Duodenal mucosa (tissue), 2 donors: ENCODE measurements around the gene CCR9.

Source experiments
- H3K27ac ChIP-seq: one replicate; pipeline ENCODE4 v1.7.0; 2013; ENCODE audit warnings: low read depth, low read length
- H3K27me3 ChIP-seq, 2 donors: one replicate each; pipeline ENCODE4 v1.7.0; 2013; ENCODE audit warnings: low read length in 2 of 2, control low read depth in 1 of 2; ENCODE audit not compliant: insufficient read depth in 2 of 2, control insufficient read depth in 1 of 2
- H3K36me3 ChIP-seq, 2 donors: one replicate each; pipeline ENCODE4 v1.7.0; 2013; ENCODE audit warnings: low read length in 2 of 2, control low read depth in 1 of 2; ENCODE audit not compliant: insufficient read depth in 2 of 2, control insufficient read depth in 1 of 2
- H3K4me1 ChIP-seq, 2 donors: one replicate each; pipeline ENCODE4 v1.7.0; 2013; ENCODE audit warnings: low read length in 2 of 2, control low read depth in 1 of 2; ENCODE audit not compliant: insufficient read depth in 2 of 2, control insufficient read depth in 1 of 2
- H3K4me3 ChIP-seq, 2 donors: one replicate each; pipeline ENCODE4 v1.7.0; 2013; ENCODE audit warnings: low read length in 2 of 2, low read depth in 1 of 2
- H3K9ac ChIP-seq, 2 donors: one replicate each; pipeline ENCODE4 v1.7.0; 2013; ENCODE audit warnings: low read length in 2 of 2, low read depth in 1 of 2
- H3K9me3 ChIP-seq, 2 donors: one replicate each; pipeline ENCODE4 v1.7.0; 2013; ENCODE audit warnings: low read length in 2 of 2, control low read depth in 1 of 2; ENCODE audit not compliant: control insufficient read depth in 1 of 2

Gene CCR9

GRCh38 chr3:45942051-45942825, 55.9 kb downstream of the CCR9 start:
- H3K4me3 ChIP-seq = no peak overlapping the region
- peaks cover 5 to 7% of the 10 kb centered on the region in 2 donors for H3K4me1 ChIP-seq
- H3K9ac ChIP-seq = no peak overlapping the region
- H3K9me3 ChIP-seq = peaks cover 0 to 4% of the 10 kb centered on the region in 2 donors
- peaks cover 19 to 35% of the 10 kb centered on the region in 2 donors for H3K36me3 ChIP-seq
- H3K27ac ChIP-seq = no peak overlapping the region
- no peaks in the 10 kb centered on the region for H3K27me3 ChIP-seq

GRCh38 chr3:45943207-45943846, 57.0 kb downstream of the CCR9 start, which contains the start of gene CXCR6:
Gene CXCR6, plus strand, starts transcription at chr3:45943464. Its CDS starts 3,018 bp downstream, at chr3:45946482.
- Histone ChIP-seq H3K36me3 (peaks cover 21 to 36% of the 10 kb centered on the region in 2 donors), H3K4me1 (peaks cover 5 to 7% of the 10 kb centered on the region in 2 donors), H3K9me3 (peaks cover 0 to 4% of the 10 kb centered on the region in 2 donors), H3K27ac (no peak within 1 kb of the TSS), H3K27me3 (no peaks in the 10 kb centered on the region), H3K9ac (peak within 1 kb of the TSS in 1 of 2 donors; percentile 33), H3K4me3 (peak within 1 kb of the TSS in 1 of 2 donors; percentile 23)

GRCh38 chr3:45944830-45945620, 58.7 kb downstream of the CCR9 start:
- H3K4me1 ChIP-seq = peaks cover 7% of the 10 kb centered on the region in 2 donors
- H3K4me3 ChIP-seq = peak overlapping the region; percentile 31 to 40
- peaks cover 30 to 50% of the 10 kb centered on the region in 2 donors for H3K36me3 ChIP-seq
- peaks cover 0 to 4% of the 10 kb centered on the region in 2 donors for H3K9me3 ChIP-seq
- peak overlapping the region in 1 of 2 donors; percentile 3 for H3K9ac ChIP-seq
- H3K27ac ChIP-seq = no peak overlapping the region
- H3K27me3 ChIP-seq = no peaks in the 10 kb centered on the region

GRCh38 chr3:45946307-45946706, 60.0 kb downstream of the CCR9 start:
- Histone ChIP-seq H3K27ac (no peak overlapping the region), H3K4me3 (no peak overlapping the region), H3K4me1 (peaks cover 7 to 8% of the 10 kb centered on the region in 2 donors), H3K9me3 (no peaks in the 10 kb centered on the region), H3K36me3 (peaks cover 38 to 63% of the 10 kb centered on the region in 2 donors), H3K9ac (no peak overlapping the region), H3K27me3 (no peaks in the 10 kb centered on the region)

GRCh38 chr3:45946875-45947274, 60.5 kb downstream of the CCR9 start:
- Histone ChIP-seq H3K9ac (no peak overlapping the region), H3K27me3 (no peaks in the 10 kb centered on the region), H3K4me1 (peaks cover 7 to 8% of the 10 kb centered on the region in 2 donors), H3K27ac (no peak overlapping the region), H3K36me3 (peaks cover 44 to 69% of the 10 kb centered on the region in 2 donors), H3K9me3 (no peaks in the 10 kb centered on the region), H3K4me3 (no peak overlapping the region)

GRCh38 chr3:45947361-45947760, 61.0 kb downstream of the CCR9 start:
- peaks cover 7 to 8% of the 10 kb centered on the region in 2 donors for H3K4me1 ChIP-seq
- no peak overlapping the region for H3K4me3 ChIP-seq
- no peak overlapping the region for H3K27ac ChIP-seq
- H3K9ac ChIP-seq = peak overlapping the region in 1 of 2 donors; percentile 12
- H3K36me3 ChIP-seq = peaks cover 46 to 71% of the 10 kb centered on the region in 2 donors
- H3K9me3 ChIP-seq = no peaks in the 10 kb centered on the region
- no peaks in the 10 kb centered on the region for H3K27me3 ChIP-seq

- H3K36me3 ChIP-seq = peaks cover 54 to 77% of the 10 kb centered on the region in 2 donors
- H3K4me1 ChIP-seq = peaks cover 7 to 8% of the 10 kb centered on the region in 2 donors
- H3K27ac ChIP-seq = no peak overlapping the region
- peak overlapping the region in 1 of 2 donors; percentile 12 for H3K9ac ChIP-seq
- H3K27me3 ChIP-seq = no peaks in the 10 kb centered on the region
- H3K9me3 ChIP-seq = no peaks in the 10 kb centered on the region
- H3K4me3 ChIP-seq = no peak overlapping the region
Measured at GRCh38 chr3:45948311-45948781, 62.0 kb downstream of the CCR9 start.

GRCh38 chr3:45948881-45949280, 62.5 kb downstream of the CCR9 start:
- Histone ChIP-seq H3K9me3 (no peaks in the 10 kb centered on the region), H3K4me1 (peaks cover 7 to 8% of the 10 kb centered on the region in 2 donors), H3K36me3 (peaks cover 59 to 83% of the 10 kb centered on the region in 2 donors), H3K4me3 (peak overlapping the region in 1 of 2 donors; percentile 17), H3K9ac (no peak overlapping the region), H3K27me3 (no peaks in the 10 kb centered on the region), H3K27ac (no peak overlapping the region)

- Histone ChIP-seq H3K27ac (no peak overlapping the region), H3K36me3 (peaks cover 65 to 88% of the 10 kb centered on the region in 2 donors)
Measured at GRCh38 chr3:45949432-45949831, 63.1 kb downstream of the CCR9 start.

More at GRCh38 chr3:45949432-45949831, 63.1 kb downstream of the CCR9 start:
- Histone ChIP-seq H3K4me3 (no peak overlapping the region), H3K4me1 (peaks cover 7 to 8% of the 10 kb centered on the region in 2 donors), H3K9me3 (no peaks in the 10 kb centered on the region), H3K27me3 (no peaks in the 10 kb centered on the region), H3K9ac (no peak overlapping the region)
